T-helper 1 cell (primary cell): ENCODE results near the gene THTPA.
A peak's percentile ranks its signal among the peaks of the same experiment; 100 is the strongest.

Source experiments
- DNase-seq, 5 donors: peaks; one replicate each; pipeline ENCODE4 v3.0.0-alpha.2; 2012 to 2020
- total RNA-seq, 4 donors: gene quantifications; one replicate each; lab custom pipeline; 2026; lab: John Stamatoyannopoulos, UW

Gene THTPA
- 5.3 to 8.0 (median 6.7) reads per million in 4 donors for total RNA-seq

- DNase-seq, result peak; percentile 80 to 93 (median 86)
These were observed at the start of gene THTPA for GRCh38 chr14:23555882-23556699. THTPA (plus strand) TSS chr14:23556271; CDS start chr14:23556758, 487 bp downstream.

- no peak for DNase-seq
These were observed 43.9 kb upstream of the THTPA start for GRCh38 chr14:23512156-23512555.

GRCh38 chr14:23513005-23513817, 42.9 kb upstream of the THTPA start:
- no peak for DNase-seq

DNA sequence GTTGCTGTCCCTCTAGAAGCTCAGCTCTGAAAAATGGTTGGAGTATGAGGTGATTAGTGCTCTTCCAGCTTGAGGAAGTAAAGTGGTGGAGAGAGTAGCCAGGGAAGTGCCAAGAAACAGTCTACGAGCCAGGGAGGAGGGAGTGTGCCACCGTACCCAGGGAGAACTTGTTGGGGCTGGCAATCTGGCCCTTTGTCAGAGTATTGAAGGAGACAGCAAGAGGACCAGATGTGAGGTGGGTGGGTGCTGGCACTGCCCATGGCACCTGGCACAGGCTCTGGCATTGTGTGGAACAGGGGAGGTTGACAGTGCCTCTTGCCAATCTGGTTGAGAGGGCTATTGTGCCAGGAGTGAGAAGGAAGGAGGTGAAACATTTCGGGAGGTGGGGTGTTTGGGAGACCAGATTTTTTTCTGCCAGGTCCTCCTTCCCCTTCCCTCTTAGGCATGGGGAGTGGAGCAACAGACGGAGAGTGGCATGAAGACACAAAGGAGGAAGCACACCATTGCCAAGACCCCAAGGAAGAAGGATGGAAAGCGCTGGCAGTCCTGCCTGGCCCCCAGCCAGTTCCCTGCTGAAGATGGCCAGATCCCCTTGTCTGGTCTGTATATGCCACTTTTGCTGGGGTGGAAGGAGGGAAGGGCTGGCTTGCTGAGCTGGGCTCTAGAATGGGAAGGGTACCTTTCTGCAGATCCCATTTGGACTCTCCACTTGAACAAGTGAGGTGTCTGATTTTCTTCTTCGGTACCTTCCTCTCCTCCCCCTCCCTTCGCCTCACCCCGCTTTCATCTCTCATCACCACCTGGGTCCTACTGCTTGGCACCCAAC, 42.0 kb upstream of the THTPA start:
- no peak for DNase-seq

DNA sequence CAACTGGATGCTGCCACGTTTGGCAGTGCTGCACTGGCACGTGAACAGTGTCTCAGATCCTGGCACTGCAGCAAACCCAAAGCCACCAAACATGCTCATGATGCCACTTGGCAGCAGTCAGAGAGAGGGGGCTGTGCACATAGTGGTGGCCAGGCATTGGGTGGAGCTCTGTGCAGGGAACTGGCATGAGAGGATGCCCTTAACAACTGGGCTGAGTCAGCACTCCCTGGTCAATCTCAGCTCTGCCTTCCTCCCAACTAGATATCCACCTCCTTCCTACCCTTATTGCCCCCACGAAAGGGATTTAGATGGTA, 41.5 kb upstream of the THTPA start:
- no peak for DNase-seq

DNA sequence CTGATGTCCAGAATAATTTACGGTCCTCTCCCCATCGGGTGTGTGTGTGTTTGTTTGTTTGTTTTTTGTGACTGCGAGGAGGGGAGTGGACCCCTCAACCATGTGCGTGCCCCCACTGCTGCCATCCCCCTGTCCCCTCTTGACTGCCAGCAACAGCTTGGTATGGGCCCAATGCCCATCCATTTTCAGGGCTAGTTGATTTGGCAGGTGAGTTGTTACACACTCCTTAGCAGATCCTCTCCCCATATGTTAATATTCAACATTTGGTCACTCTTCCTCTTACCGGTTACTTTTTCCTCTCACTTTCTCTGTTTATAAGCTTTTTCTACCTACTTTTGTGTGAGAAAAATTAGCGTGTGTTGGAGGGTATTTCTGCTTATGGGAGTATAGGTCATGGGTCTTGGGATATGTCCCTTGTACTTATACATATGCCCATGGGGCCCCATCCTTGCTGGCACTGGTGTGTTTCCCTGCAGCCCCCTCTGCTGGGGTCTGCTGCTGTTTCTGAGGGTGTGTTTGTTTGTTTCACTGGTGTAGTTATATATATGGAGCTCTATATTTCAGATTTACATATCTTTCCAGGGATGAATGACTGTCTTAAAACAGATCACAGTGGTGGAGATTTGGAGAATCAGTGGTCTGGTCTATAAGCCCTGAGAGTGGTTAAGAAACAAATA, 38.3 kb upstream of the THTPA start:
- DNase-seq, result no peak

GRCh38 chr14:23518709-23519108, 37.4 kb upstream of the THTPA start:
- no peak for DNase-seq

DNA sequence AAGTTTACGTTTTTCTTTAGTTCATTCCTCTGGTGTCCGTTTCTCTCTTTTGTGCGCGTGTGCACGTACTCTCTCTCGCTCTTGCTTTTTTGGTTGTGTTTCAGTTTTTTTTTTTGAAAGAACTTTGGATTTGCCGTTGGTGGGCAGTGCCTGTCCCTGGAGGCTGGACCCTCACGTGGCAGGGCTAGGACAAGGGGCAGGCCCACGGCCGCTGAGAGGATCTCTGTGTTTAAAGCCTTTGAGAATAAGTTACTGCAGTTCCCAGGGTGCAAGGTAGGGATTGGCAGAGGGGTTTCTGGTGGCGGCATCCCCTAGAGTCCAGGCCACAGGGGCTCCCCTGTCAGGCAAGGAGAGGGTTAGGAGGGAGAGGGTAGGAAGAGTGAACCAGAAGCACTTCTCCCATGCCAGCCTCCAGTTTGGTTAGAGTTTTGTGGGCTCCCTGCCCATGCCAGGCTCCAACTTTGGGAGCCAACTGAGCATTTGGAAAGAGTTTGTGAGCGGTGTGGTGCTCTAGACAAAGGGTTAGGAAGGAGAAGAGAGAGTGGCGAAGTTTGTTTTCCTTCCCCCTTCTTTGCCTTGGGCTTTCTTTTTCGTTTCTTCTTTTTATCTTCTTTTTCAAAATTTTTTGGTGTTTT, 35.1 kb upstream of the THTPA start:
- DNase-seq, result no peak

DNA sequence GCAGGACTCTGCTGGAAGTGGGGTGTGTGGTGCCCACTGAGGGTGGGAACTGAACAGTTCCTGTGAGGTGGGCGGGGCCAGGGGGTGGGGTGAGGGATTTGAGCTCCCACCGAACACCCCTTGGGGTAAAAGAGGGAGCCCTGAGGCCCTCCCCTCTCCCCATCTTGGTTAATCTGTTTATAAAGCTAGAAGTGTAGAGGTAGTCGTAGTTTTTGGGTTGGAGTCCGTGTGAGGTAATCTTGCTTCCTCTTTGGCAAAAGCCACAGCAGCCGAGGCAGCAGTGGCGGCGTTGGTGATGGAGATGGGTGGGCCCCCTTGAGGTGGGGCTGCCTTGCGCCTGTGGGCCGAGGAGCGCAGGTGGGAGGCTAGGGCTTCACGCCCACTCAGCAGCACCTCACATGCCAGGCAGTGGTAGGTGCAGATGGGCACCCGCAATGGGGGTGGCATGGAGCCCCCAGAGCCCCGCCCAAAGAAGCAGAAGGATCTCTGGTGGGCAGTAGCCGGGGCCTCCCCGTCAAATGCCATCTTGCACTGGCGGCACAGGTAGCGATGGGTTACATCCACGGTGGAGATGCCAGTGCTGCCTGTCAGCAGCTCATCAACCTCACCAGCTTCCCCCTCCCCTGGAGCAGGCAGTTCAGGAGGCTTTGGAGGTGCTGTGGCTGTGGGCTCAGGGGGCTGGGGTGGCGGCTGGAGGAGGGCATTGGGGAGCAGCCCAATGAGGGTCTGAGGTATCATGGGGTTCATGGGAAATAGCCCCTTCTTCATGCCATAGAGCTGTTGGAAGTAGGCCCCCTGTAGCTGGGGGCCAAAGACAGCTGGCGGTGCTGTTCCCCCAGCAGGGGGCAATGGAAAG, 34.1 kb upstream of the THTPA start:
- no peak for DNase-seq

DNA sequence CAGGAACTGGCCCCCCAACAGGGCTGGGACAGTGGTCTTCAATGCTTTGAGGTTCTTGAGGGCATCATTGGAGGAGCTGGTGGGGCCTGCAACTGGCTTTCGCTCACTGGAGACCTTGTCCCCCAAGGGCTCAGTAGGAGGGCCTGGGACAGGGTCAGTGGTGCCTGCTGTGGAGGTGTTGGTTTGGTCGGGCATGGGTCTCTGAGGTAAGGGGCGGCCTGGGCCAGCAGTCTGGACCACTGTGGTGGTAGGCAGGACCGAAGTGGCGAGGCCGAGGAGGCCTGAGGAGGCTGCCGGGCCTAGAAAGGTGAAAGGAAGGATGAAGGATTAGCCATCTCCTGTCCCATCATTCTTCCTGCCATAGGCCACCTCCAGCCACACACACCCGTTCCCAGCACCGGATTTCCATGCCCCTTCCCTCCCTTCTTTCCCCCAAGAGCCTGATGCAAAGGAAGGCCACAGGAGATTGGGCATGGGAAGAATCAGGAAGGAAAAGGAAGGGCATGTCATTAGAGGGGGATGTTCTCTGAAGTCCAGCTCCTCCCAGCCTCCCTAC, 33.4 kb upstream of the THTPA start:
- no peak for DNase-seq

GRCh38 chr14:23523229-23524016, 32.6 kb upstream of the THTPA start:
- DNase-seq, result no peak

DNA sequence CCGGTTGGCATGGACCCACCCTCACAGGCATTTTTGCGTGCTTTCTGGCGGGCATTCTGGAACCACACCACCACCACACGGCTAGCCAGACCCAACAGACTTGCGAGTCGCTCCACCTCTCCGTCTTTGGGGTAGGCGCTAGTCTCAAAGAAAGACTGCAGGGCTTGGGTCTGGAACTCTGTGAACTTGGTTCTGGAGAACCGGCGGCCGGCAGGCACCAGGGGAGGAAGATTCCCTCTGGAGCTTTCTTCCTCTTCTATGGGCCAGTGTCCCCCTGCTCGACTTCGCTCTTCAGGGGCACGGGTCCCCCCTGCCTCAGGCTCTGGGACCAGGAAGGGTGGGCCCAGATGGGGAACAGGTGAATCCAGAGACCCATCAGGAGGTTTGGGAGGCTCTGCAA, 31.1 kb upstream of the THTPA start:
- no peak for DNase-seq

DNA sequence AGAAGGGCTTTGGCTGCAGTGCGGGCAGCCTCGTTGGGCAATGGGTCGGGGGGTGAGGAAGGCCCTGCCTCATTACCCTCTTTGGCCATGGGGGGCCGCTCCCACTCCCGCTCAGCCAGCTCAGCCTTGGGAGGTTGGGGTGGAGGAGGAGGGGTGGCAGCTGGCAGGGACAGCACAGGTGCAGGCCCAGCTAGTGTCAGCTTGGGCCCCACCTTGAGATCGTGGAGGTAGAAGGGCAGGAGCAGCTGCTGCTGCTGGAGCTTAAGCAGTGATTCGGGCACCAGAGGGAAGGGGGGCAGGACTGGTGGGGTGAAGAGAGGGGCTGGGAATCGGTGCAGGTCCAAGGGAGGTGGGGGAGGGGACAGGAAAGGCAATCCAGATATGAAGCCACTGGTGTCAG, 30.5 kb upstream of the THTPA start:
- DNase-seq, result no peak

DNA sequence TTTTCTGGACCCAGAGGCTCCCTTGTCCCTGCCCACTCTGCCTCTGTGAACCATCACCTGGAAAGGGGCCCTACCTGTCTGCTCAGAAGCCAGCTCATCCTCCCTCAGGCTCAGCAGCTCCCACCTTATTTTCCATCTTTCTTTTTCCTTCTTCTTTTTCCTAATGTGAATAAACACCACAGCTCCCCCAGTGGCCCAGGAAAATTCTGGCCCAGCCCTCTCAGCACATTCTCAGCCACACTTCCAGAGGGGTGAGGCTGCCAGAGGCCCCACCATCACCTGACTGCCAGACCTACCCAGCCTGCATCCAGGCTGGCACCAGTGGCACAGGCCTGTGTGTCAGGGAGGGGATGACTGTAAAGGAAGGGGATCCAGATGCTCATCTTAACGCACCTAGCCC, 27.5 kb upstream of the THTPA start:
- no peak for DNase-seq

- no peak for DNase-seq
These were observed 27.1 kb upstream of the THTPA start for GRCh38 chr14:23529016-23529415.

DNA sequence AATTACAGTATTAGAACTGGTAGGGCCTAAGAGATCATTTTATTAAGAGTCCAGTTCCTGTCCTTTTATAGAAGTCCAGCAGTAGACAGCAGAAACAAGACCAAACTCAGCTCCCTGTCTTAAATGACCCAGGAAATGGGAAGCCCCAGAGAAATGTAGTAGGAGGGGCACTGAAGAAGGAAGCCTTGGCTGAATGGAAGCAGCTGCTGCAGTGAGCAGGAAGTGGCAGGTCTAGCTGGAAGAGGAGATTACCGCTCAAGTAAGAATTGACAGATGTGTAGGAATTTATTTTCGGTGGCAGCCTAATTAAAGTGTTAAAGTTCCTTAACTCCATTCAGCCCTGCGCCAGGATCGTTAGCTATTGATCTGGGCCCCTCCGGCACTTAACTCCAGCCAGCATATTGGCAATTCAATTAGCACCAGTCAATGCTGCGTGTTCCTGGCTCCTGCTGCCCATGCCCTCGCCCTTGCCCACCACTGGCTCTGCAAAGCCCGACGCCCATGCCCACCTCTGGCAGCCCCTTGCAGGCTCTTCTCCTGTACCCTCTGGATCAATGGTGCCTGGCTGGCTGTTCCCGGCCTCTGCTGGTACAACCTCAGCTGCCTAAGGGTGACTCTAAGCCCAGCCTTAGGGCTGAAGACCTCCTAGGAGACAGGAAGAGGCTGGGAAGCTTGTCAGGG, 25.6 kb upstream of the THTPA start:
- DNase-seq, result no peak

DNA sequence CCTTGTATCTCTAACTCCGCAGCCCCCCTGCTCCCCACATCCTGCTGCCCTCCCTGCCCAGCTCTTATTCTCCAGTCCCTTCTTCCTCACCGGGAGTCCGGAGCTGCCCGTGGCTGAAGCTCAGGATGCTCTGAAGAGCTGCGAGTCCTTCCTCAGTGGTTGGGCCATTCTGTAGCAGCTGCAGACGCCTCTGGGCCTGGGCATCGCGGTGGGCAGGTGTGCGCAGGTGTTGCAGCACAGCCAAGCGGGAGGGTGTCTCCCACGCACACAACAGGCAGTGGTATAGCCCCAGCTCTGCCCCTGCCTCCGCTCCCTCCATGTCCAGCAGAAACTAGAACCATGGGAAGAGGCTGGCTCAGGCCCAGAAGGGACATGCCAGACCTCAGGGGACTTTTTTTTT, 24.7 kb upstream of the THTPA start:
- DNase-seq, result no peak

DNA sequence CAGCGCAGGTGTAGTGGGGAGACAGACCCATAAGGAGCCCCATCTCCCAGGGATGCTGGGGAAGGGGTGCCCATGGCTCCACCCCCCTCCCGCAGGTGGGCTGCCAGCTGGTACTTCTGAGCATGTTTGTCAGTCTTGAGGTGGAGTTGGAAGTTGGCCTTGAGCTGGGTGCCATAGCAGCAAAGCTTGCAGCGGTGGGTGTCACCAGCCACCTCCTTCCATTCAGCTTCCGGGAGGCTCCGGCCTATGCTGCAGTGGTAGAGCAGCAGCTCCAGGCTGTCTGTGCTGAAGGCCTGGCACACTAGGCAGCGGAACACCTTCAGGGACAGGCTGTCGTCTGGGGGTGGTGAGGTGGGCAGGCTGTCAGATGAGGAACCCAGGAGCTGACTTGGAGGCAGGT, 23.4 kb upstream of the THTPA start:
- DNase-seq, result no peak
